AG09319 (cell line): ENCODE data around the gene FLYWCH1.
"Not testable (repeated sequence)": the region's sequence is repeated elsewhere in the genome, so short reads cannot be mapped to it uniquely, and the experiment has no call there.

ENCODE experiments used
- DNase-seq: peaks from one replicate; pipeline ENCODE4 v3.0.0-alpha.2; 2010; ENCODE audit warnings: low read depth; ENCODE audit errors: extremely low read depth
- CTCF ChIP-seq: IDR thresholded peaks from 2 replicates; pipeline ENCODE4 v1.5.1; 2011; ENCODE audit warnings: low read depth, mild to moderate bottlenecking, inconsistent platforms, low read length, moderate library complexity

Gene FLYWCH1

GRCh38 chr16:2928796-2929195 is 17.1 kb downstream of the FLYWCH1 start:
- no peak for DNase-seq
- TF ChIP-seq CTCF = no peak

GRCh38 chr16:2929693-2930092 is 18.0 kb downstream of the FLYWCH1 start:
- DNase-seq = no peak
- no peak for TF ChIP-seq CTCF

- DNase-seq = no peak
Observed at GRCh38 chr16:2930236-2930635, 18.5 kb downstream of the FLYWCH1 start.

GRCh38 chr16:2931231-2931914 is 19.6 kb downstream of the FLYWCH1 start:
- DNase-seq = not testable (repeated sequence)

More at GRCh38 chr16:2930236-2930635, 18.5 kb downstream of the FLYWCH1 start:
- TF ChIP-seq CTCF = no peak

- DNase-seq = no peak
- TF ChIP-seq CTCF = no peak
Observed at GRCh38 chr16:2933136-2933535, 21.4 kb downstream of the FLYWCH1 start.

- no peak for TF ChIP-seq CTCF
- DNase-seq = no peak
Observed at GRCh38 chr16:2933701-2934100, 22.0 kb downstream of the FLYWCH1 start.

- DNase-seq = no peak
- no peak for TF ChIP-seq CTCF
Observed at GRCh38 chr16:2934450-2934849, 22.7 kb downstream of the FLYWCH1 start.

GRCh38 chr16:2936436-2937011 is 24.8 kb downstream of the FLYWCH1 start:
- TF ChIP-seq CTCF = no peak
- no peak for DNase-seq
